ENCODE measurements around the gene MAPKAPK3.
A peak's percentile ranks its signal among the peaks of the same experiment; 100 is the strongest.

The MAPKAPK3 gene

GRCh38 chr3:50580683-50581458 is 36.1 kb upstream of the MAPKAPK3 start:
- DNase-seq (ENCODE audit: low spot score), result no peak
- in situ Hi-C loops (cut with MboI; ENCODE audit: low sequenced_read_pairs, unreplicated experiment), result no loop called here
- TF ChIP-seq, protein P1, sequence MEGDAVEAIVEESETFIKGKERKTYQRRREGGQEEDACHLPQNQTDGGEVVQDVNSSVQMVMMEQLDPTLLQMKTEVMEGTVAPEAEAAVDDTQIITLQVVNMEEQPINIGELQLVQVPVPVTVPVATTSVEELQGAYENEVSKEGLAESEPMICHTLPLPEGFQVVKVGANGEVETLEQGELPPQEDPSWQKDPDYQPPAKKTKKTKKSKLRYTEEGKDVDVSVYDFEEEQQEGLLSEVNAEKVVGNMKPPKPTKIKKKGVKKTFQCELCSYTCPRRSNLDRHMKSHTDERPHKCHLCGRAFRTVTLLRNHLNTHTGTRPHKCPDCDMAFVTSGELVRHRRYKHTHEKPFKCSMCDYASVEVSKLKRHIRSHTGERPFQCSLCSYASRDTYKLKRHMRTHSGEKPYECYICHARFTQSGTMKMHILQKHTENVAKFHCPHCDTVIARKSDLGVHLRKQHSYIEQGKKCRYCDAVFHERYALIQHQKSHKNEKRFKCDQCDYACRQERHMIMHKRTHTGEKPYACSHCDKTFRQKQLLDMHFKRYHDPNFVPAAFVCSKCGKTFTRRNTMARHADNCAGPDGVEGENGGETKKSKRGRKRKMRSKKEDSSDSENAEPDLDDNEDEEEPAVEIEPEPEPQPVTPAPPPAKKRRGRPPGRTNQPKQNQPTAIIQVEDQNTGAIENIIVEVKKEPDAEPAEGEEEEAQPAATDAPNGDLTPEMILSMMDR (IDR thresholded peaks at IDR 0.05; ENCODE audit: borderline replicate concordance, control extremely low read depth, extremely low read depth, insufficient read depth, missing control alignments), result no peak

- TF ChIP-seq, protein P1 (IDR thresholded peaks at IDR 0.05; ENCODE audit: borderline replicate concordance, control extremely low read depth, extremely low read depth, insufficient read depth, missing control alignments), result no peak
- in situ Hi-C loops (cut with MboI; ENCODE audit: low sequenced_read_pairs, unreplicated experiment), result no loop called here
- DNase-seq (ENCODE audit: low spot score), result no peak
Measured at GRCh38 chr3:50581459-50581842, 35.5 kb upstream of the MAPKAPK3 start.

- no peak for DNase-seq (ENCODE audit: low spot score)
- in situ Hi-C loops (cut with MboI; ENCODE audit: low sequenced_read_pairs, unreplicated experiment), result no loop called here
- TF ChIP-seq, protein P1 (IDR thresholded peaks at IDR 0.05; ENCODE audit: borderline replicate concordance, control extremely low read depth, extremely low read depth, insufficient read depth, missing control alignments), result no peak
Measured at GRCh38 chr3:50582083-50582482, 34.9 kb upstream of the MAPKAPK3 start.

DNA sequence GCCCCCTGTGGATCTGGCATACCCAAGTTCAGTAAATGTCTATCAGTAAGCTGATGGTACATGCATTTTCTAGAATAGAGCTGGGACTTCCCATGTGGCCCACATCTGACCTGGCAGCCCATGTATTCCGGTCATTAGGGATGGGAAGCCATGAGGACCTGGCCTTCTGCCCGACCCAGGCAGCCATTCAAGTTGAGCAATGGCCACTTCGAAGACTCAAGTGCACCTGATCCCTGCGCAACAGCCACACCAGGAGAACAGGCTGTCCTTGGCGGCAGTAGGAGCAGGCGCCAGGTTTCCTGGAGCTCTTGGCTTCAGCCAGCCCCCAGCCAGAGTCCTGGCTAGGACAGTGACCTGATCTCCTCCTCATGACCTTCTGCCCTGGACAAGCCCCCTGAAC is 33.1 kb upstream of the MAPKAPK3 start:
- in situ Hi-C loops (cut with MboI; ENCODE audit: low sequenced_read_pairs, unreplicated experiment), result no loop called here
- DNase-seq (ENCODE audit: low spot score), result no peak
- TF ChIP-seq, protein P1 (IDR thresholded peaks at IDR 0.05; ENCODE audit: borderline replicate concordance, control extremely low read depth, extremely low read depth, insufficient read depth, missing control alignments), result no peak

GRCh38 chr3:50584391-50584790 is 32.6 kb upstream of the MAPKAPK3 start:
- no peak for DNase-seq (ENCODE audit: low spot score)
- TF ChIP-seq, protein P1 (IDR thresholded peaks at IDR 0.05; ENCODE audit: borderline replicate concordance, control extremely low read depth, extremely low read depth, insufficient read depth, missing control alignments), result no peak
- in situ Hi-C loops (cut with MboI; ENCODE audit: low sequenced_read_pairs, unreplicated experiment), result no loop called here

GRCh38 chr3:50585919-50586762 is 30.8 kb upstream of the MAPKAPK3 start:
- DNase-seq (ENCODE audit: low spot score), result peak; percentile 60
- TF ChIP-seq, protein P1 (IDR thresholded peaks at IDR 0.05; ENCODE audit: borderline replicate concordance, control extremely low read depth, extremely low read depth, insufficient read depth, missing control alignments), result no peak
- in situ Hi-C loops (cut with MboI; ENCODE audit: low sequenced_read_pairs, unreplicated experiment), result no loop called here
